Effector memory CD8-positive, alpha-beta T cell (primary cell): ENCODE measurements around the gene SIK2.
A peak's percentile ranks its signal among the peaks of the same experiment; 100 is the strongest.

Source experiments
- ATAC-seq: fragments of 150-1000 bp; cut with Tn5 transposase; replicated peaks from 2 replicates; pipeline ENCODE4 v1.10.0; 2021; ENCODE audit warnings: mild to moderate bottlenecking, moderate library complexity
- DNase-seq, 3 experiments: peaks; one replicate each; pipeline ENCODE4 v3.0.0; 2021
- H3K27ac Mint-ChIP-seq, 2 donors: one replicate each; pipeline ENCODE4 v1.8.0; 2022; ENCODE audit warnings: mild to moderate bottlenecking in 2 of 2, mixed read lengths in 2 of 2, moderate library complexity in 2 of 2
- H3K27me3 Mint-ChIP-seq, 2 donors: one replicate each; pipeline ENCODE4 v1.8.0; 2022; ENCODE audit warnings: mixed read lengths in 2 of 2
- H3K36me3 Mint-ChIP-seq: one replicate; pipeline ENCODE4 v1.8.0; 2022; ENCODE audit warnings: mild to moderate bottlenecking, moderate library complexity, mixed read lengths; ENCODE audit not compliant: insufficient read depth
- H3K4me1 Mint-ChIP-seq, 2 donors: one replicate each; pipeline ENCODE4 v1.8.0; 2022; ENCODE audit warnings: low read depth in 2 of 2, mixed read lengths in 2 of 2
- H3K4me3 Mint-ChIP-seq, 2 donors: one replicate each; pipeline ENCODE4 v1.8.0; 2022; ENCODE audit warnings: mild to moderate bottlenecking in 2 of 2, mixed read lengths in 2 of 2, moderate library complexity in 2 of 2
- H3K9me3 Mint-ChIP-seq, 2 donors: one replicate each; pipeline ENCODE4 v1.8.0; 2022; ENCODE audit warnings: mixed read lengths in 2 of 2
- total RNA-seq, 9 experiments: gene quantifications; one replicate each; lab custom pipeline; 2026; lab: John Stamatoyannopoulos, UW

The SIK2 gene
- 19.4 to 55.3 (median 33.7) reads per million in 9 experiments for total RNA-seq

- Mint-ChIP-seq H3K4me1 (peaks cover 23 to 29% of the 10 kb centered on the region in 2 donors), H3K36me3 (peaks cover 22% of the 10 kb centered on the region), H3K27me3 (no peaks in the 10 kb centered on the region), H3K9me3 (no peaks in the 10 kb centered on the region), H3K4me3 (peak within 1 kb of the TSS; percentile 92 to 93), H3K27ac (peak within 1 kb of the TSS; percentile 93 to 96)
- DNase-seq (peak; percentile 82 to 88 (median 87)), ATAC-seq (peak; percentile 83)
Observed at GRCh38 chr11:111601979-111602864, at the start of gene SIK2. SIK2 (plus strand) TSS chr11:111602449; CDS start chr11:111602564, 115 bp downstream.

GRCh38 chr11:111554532-111554931 lies 47.7 kb upstream of the SIK2 start:
- DNase-seq (no peak), ATAC-seq (no peak)
- peaks cover 24 to 37% of the 10 kb centered on the region in 2 donors for H3K27me3 Mint-ChIP-seq
- no peak overlapping the region for H3K4me3 Mint-ChIP-seq
- H3K27ac Mint-ChIP-seq, result no peak overlapping the region
- no peaks in the 10 kb centered on the region for H3K36me3 Mint-ChIP-seq
- H3K4me1 Mint-ChIP-seq, result no peaks in the 10 kb centered on the region
- no peaks in the 10 kb centered on the region for H3K9me3 Mint-ChIP-seq

GRCh38 chr11:111555255-111555654 lies 47.0 kb upstream of the SIK2 start:
- DNase-seq, result no peak
- Mint-ChIP-seq H3K36me3 (no peaks in the 10 kb centered on the region), H3K4me1 (no peaks in the 10 kb centered on the region), H3K4me3 (no peak overlapping the region), H3K9me3 (no peaks in the 10 kb centered on the region), H3K27me3 (peaks cover 24 to 36% of the 10 kb centered on the region in 2 donors), H3K27ac (no peak overlapping the region)
- no peak for ATAC-seq

GRCh38 chr11:111557425-111558111 lies 44.7 kb upstream of the SIK2 start:
- Mint-ChIP-seq H3K4me3 (no peak overlapping the region), H3K27ac (no peak overlapping the region), H3K36me3 (no peaks in the 10 kb centered on the region), H3K27me3 (peaks cover 11 to 15% of the 10 kb centered on the region in 2 donors), H3K9me3 (no peaks in the 10 kb centered on the region), H3K4me1 (no peaks in the 10 kb centered on the region)
- ATAC-seq (no peak), DNase-seq (no peak)

GRCh38 chr11:111559800-111560464 lies 42.3 kb upstream of the SIK2 start:
- Mint-ChIP-seq H3K9me3 (no peaks in the 10 kb centered on the region), H3K4me1 (no peaks in the 10 kb centered on the region), H3K36me3 (no peaks in the 10 kb centered on the region), H3K27ac (no peak overlapping the region), H3K4me3 (no peak overlapping the region), H3K27me3 (peaks cover 6 to 7% of the 10 kb centered on the region in 2 donors)
- ATAC-seq (no peak), DNase-seq (no peak)

GRCh38 chr11:111560800-111561199 lies 41.4 kb upstream of the SIK2 start:
- peaks cover 0 to 7% of the 10 kb centered on the region in 2 donors for H3K27me3 Mint-ChIP-seq
- no peaks in the 10 kb centered on the region for H3K4me1 Mint-ChIP-seq
- H3K9me3 Mint-ChIP-seq, result no peaks in the 10 kb centered on the region
- H3K4me3 Mint-ChIP-seq, result no peak overlapping the region
- ATAC-seq, result no peak
- no peak overlapping the region for H3K27ac Mint-ChIP-seq
- DNase-seq, result no peak
- no peaks in the 10 kb centered on the region for H3K36me3 Mint-ChIP-seq

- no peak overlapping the region for H3K4me3 Mint-ChIP-seq
Observed at GRCh38 chr11:111561306-111561705, 40.9 kb upstream of the SIK2 start.

GRCh38 chr11:111561791-111562325 lies 40.4 kb upstream of the SIK2 start:
- no peak overlapping the region for H3K4me3 Mint-ChIP-seq
- H3K27ac Mint-ChIP-seq, result peak overlapping the region in 1 of 2 donors; percentile 45
- ATAC-seq (no peak), DNase-seq (no peak)
- no peaks in the 10 kb centered on the region for H3K9me3 Mint-ChIP-seq
- H3K36me3 Mint-ChIP-seq, result no peaks in the 10 kb centered on the region
- H3K4me1 Mint-ChIP-seq, result no peaks in the 10 kb centered on the region
- peaks cover 0 to 7% of the 10 kb centered on the region in 2 donors for H3K27me3 Mint-ChIP-seq

More at GRCh38 chr11:111561306-111561705, 40.9 kb upstream of the SIK2 start:
- H3K27ac Mint-ChIP-seq, result no peak overlapping the region
- ATAC-seq, result no peak
- no peaks in the 10 kb centered on the region for H3K4me1 Mint-ChIP-seq
- no peak for DNase-seq
- H3K9me3 Mint-ChIP-seq, result no peaks in the 10 kb centered on the region
- no peaks in the 10 kb centered on the region for H3K36me3 Mint-ChIP-seq
- H3K27me3 Mint-ChIP-seq, result peaks cover 0 to 7% of the 10 kb centered on the region in 2 donors

GRCh38 chr11:111562692-111563389 lies 39.4 kb upstream of the SIK2 start:
- DNase-seq (no peak), ATAC-seq (no peak)
- Mint-ChIP-seq H3K9me3 (no peaks in the 10 kb centered on the region), H3K36me3 (no peaks in the 10 kb centered on the region), H3K27ac (peak overlapping the region in 1 of 2 donors; percentile 45), H3K4me1 (no peaks in the 10 kb centered on the region), H3K27me3 (peaks cover 0 to 7% of the 10 kb centered on the region in 2 donors), H3K4me3 (no peak overlapping the region)

- no peak overlapping the region for H3K27ac Mint-ChIP-seq
- no peaks in the 10 kb centered on the region for H3K9me3 Mint-ChIP-seq
- DNase-seq (peak; percentile 62 to 67 (median 66)), ATAC-seq (peak; percentile 49)
- no peaks in the 10 kb centered on the region for H3K36me3 Mint-ChIP-seq
- no peaks in the 10 kb centered on the region for H3K4me1 Mint-ChIP-seq
- H3K27me3 Mint-ChIP-seq, result peaks cover 3 to 7% of the 10 kb centered on the region in 2 donors
- no peak overlapping the region for H3K4me3 Mint-ChIP-seq
Observed at GRCh38 chr11:111565114-111565720, 37.0 kb upstream of the SIK2 start.

- H3K36me3 Mint-ChIP-seq, result no peaks in the 10 kb centered on the region
- no peak for ATAC-seq
- no peaks in the 10 kb centered on the region for H3K9me3 Mint-ChIP-seq
- H3K4me1 Mint-ChIP-seq, result no peaks in the 10 kb centered on the region
- H3K27ac Mint-ChIP-seq, result no peak overlapping the region
- no peak overlapping the region for H3K4me3 Mint-ChIP-seq
- peaks cover 14 to 17% of the 10 kb centered on the region in 2 donors for H3K27me3 Mint-ChIP-seq
- no peak for DNase-seq
Observed at GRCh38 chr11:111566324-111566723, 35.9 kb upstream of the SIK2 start.

- H3K4me1 Mint-ChIP-seq, result no peaks in the 10 kb centered on the region
- no peaks in the 10 kb centered on the region for H3K36me3 Mint-ChIP-seq
- no peak overlapping the region for H3K4me3 Mint-ChIP-seq
- H3K27ac Mint-ChIP-seq, result no peak overlapping the region
- no peak for DNase-seq
- H3K27me3 Mint-ChIP-seq, result peaks cover 17 to 41% of the 10 kb centered on the region in 2 donors
- ATAC-seq, result no peak
- no peaks in the 10 kb centered on the region for H3K9me3 Mint-ChIP-seq
Observed at GRCh38 chr11:111569476-111569875, 32.8 kb upstream of the SIK2 start.
